CD8-positive, alpha-beta memory T cell (primary cell): ENCODE data around the gene SLC25A39. TPM values are rescaled to one million over a fixed set of nuclear protein-coding genes. Genes with fewer than 3 reads are reported as not detected.
"Not testable (repeated sequence)": the region's sequence is repeated elsewhere in the genome, so short reads cannot be mapped to it uniquely, and the experiment has no call there.

Source experiments
- CTCF ChIA-PET: fragments of 350-600 bp; sonication (Branson Sonifier 250); formaldehyde crosslinking; loops from one replicate; lab custom pipeline; 2021; ENCODE audit warnings: antibody characterized with exemption; lab: Charles Lee
- POLR2A ChIA-PET: fragments of 350-600 bp; sonication (Branson Sonifier 250); formaldehyde crosslinking; loops from one replicate; lab custom pipeline; 2021; ENCODE audit warnings: antibody characterized with exemption; lab: Charles Lee
- DNase-seq, 5 donors: peaks; one replicate each; pipeline versions ENCODE4 v3.0.0 to v3.0.0-alpha.2; 2020 to 2022; ENCODE audit warnings: mixed read lengths in 1 of 5
- H3K27ac ChIP-seq: one replicate; pipeline ENCODE4 v1.7.0; 2013; ENCODE audit warnings: low read depth, mild to moderate bottlenecking, low read length, moderate library complexity
- H3K27me3 ChIP-seq: 2 replicates; pipeline ENCODE4 v1.7.0; 2013; ENCODE audit warnings: low read length, mild to moderate bottlenecking; ENCODE audit not compliant: insufficient read depth, poor library complexity, severe bottlenecking
- H3K36me3 ChIP-seq: 2 replicates; pipeline ENCODE4 v1.7.0; 2013; ENCODE audit warnings: mild to moderate bottlenecking, low read length, moderate library complexity; ENCODE audit not compliant: insufficient read depth
- H3K4me1 ChIP-seq: 2 replicates; pipeline ENCODE4 v1.7.0; 2013; ENCODE audit warnings: mild to moderate bottlenecking, low read length, moderate library complexity; ENCODE audit not compliant: insufficient read depth
- H3K4me3 ChIP-seq: 2 replicates; pipeline ENCODE4 v1.7.0; 2013; ENCODE audit warnings: mild to moderate bottlenecking, low read length
- H3K9me3 ChIP-seq: 2 replicates; pipeline ENCODE4 v1.7.0; 2013; ENCODE audit warnings: mild to moderate bottlenecking, low read length
- H3K27ac Mint-ChIP-seq, 8 donors: one replicate each; pipeline ENCODE4 v1.8.0; 2020 to 2021; ENCODE audit warnings: mixed read lengths in 8 of 8, mild to moderate bottlenecking in 6 of 8, inconsistent platforms in 3 of 8, moderate library complexity in 3 of 8
- H3K27me3 Mint-ChIP-seq, 2 donors: one replicate each; pipeline ENCODE4 v1.8.0; 2020 to 2021; ENCODE audit warnings: mixed read lengths in 2 of 2, mild to moderate bottlenecking in 1 of 2, moderate library complexity in 1 of 2
- H3K36me3 Mint-ChIP-seq, 3 donors: one replicate each; pipeline ENCODE4 v1.8.0; 2020 to 2021; ENCODE audit warnings: mixed read lengths in 3 of 3, inconsistent platforms in 1 of 3, mild to moderate bottlenecking in 1 of 3
- H3K4me1 Mint-ChIP-seq, 3 donors: one replicate each; pipeline ENCODE4 v1.8.0; 2020 to 2021; ENCODE audit warnings: mixed read lengths in 3 of 3, inconsistent platforms in 1 of 3, mild to moderate bottlenecking in 1 of 3
- H3K4me3 Mint-ChIP-seq, 7 donors: one replicate each; pipeline ENCODE4 v1.8.0; 2020 to 2021; ENCODE audit warnings: mixed read lengths in 7 of 7, mild to moderate bottlenecking in 6 of 7, moderate library complexity in 4 of 7, inconsistent platforms in 2 of 7
- H3K9me3 Mint-ChIP-seq, 5 donors: one replicate each; pipeline ENCODE4 v1.8.0; 2020 to 2022; ENCODE audit warnings: mixed read lengths in 5 of 5, mild to moderate bottlenecking in 3 of 5, moderate library complexity in 2 of 5, inconsistent platforms in 1 of 5
- polyA plus RNA-seq: library from polyadenylated mRNA; unstranded; fragments of 300-500 nt; fragmentation: Illumina TruSeq; gene quantifications from one replicate; pipeline ENCODE4 v1.2.3, GENCODE V29; 2021
- total RNA-seq, 2 experiments: library from RNA; stranded (reverse); gene quantifications; one replicate each; pipeline ENCODE4 v1.2.3, GENCODE V29; 2021

Gene SLC25A39
- total and polyA plus RNA-seq, 3 experiments from 2014 or later: 133 to 174 (median 159) TPM

DNA sequence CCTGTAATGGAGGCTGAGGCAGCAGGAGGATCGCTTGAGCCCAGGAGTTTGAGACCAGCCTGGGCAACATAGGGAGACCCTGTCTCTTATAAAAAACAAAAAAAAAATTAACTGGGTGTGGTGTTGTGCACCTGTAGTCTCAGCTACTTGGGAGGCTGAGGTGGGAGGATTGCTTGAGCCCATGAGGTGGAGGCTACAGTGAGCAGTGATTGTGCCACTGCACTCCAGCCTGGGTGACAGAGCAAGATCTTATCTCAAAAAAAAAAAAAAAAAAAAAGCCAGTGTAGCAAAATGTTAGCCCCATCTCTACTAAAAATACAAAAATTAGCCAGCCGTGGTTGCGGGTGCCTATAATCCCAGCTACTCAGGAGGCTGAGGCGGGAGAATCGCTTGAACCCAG is 5.6 kb upstream of the SLC25A39 start:
- not testable (repeated sequence) for H3K27me3 Mint-ChIP-seq, H3K4me3 Mint-ChIP-seq, H3K4me3 ChIP-seq, DNase-seq, H3K4me1 ChIP-seq, H3K36me3 Mint-ChIP-seq, H3K27ac ChIP-seq, H3K9me3 ChIP-seq, H3K36me3 ChIP-seq, H3K27ac Mint-ChIP-seq, H3K9me3 Mint-ChIP-seq, H3K27me3 ChIP-seq
- POLR2A ChIA-PET: interaction anchor here (1.1 to 1.7 kb wide), 4 partner anchors 108 to 120 kb away, joined by 3 to 5 read pairs (median 4); partner anchors contain the start of gene UBTF
- H3K4me1 Mint-ChIP-seq: peaks cover 20 to 22% (median 21%) of the 10 kb centered on the region in 3 donors
- CTCF ChIA-PET: interaction anchor here (0.6 to 4.6 kb wide), 19 partner anchors 10 to 205 kb away, joined by 3 to 100 read pairs (median 4); partner anchors contain the start of genes GRN, RUNDC3A and UBTF

DNA sequence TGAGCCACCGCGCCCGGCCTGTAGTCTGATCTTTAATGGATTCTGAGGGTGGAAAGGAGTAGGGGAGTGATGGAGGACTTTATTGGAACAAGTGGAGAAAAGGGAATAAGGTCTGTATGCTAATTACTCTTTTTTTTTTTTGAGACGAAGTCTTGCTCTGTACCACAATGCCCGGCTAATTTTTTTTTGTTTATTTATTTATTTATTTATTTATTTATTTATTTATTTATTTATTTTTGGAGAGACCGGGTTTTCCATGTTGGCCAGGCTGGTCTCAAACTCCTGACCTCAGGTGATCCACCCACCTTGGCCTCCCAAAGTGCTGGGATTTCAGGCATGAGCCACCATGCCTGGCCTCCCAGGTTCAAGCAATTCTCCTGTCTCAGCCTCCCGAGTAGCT is 4.9 kb upstream of the SLC25A39 start:
- peaks cover 22 to 24% (median 23%) of the 10 kb centered on the region in 3 donors for H3K4me1 Mint-ChIP-seq
- not testable (repeated sequence) for H3K9me3 ChIP-seq, H3K4me3 ChIP-seq, H3K27me3 ChIP-seq, H3K36me3 ChIP-seq, H3K27me3 Mint-ChIP-seq, H3K4me1 ChIP-seq, H3K27ac ChIP-seq, H3K4me3 Mint-ChIP-seq, H3K9me3 Mint-ChIP-seq, DNase-seq, H3K27ac Mint-ChIP-seq
- CTCF ChIA-PET: interaction anchor here (1.4 to 4.6 kb wide), 7 partner anchors 9 to 128 kb away, joined by 3 to 100 read pairs (median 8); partner anchors contain the start of gene GRN
- peaks cover 0 to 12% (median 0%) of the 10 kb centered on the region in 3 donors for H3K36me3 Mint-ChIP-seq
- POLR2A ChIA-PET: interaction anchor here (1.7 kb wide), 1 partner anchor 110 kb away, joined by 4 read pairs; the partner anchor contains the start of gene UBTF

DNA sequence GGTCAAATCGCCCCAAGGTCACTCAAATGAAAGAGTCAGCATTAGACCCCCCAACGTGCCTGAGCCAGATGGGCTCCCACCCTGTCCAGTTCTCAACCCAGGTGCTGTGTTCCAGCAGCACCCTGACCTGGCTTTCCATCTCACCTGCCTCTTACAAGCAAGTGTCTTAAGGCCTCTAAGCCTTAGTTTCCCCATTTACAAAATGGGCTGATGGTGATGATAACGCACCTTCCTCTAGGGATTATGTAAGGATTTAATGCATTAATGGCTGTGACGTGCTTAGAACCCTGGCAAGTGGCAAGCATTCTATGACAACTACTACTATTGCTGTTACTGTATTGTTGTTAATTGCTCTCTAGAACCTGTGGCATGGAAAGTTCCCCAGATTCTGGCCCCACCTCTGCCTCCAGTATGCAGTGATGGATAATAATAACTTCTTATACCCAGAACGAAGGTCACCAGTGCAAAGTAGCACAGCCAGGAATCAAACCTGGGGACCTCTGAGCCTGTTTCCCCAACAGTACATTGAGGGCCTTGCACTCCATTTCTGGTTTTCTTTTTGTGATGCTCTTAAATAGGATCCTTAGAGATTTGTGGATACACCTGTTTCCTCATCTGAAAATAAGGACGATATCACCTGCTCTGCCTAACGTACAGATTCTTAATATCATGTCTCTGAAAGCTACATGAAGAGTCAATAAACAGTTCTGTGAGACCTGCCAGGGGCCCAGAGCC is 3.3 kb upstream of the SLC25A39 start:
- Histone ChIP-seq H3K27ac (no peak overlapping the region), H3K9me3 (no peaks in the 10 kb centered on the region), H3K27me3 (no peaks in the 10 kb centered on the region), H3K36me3 (no peaks in the 10 kb centered on the region), H3K4me3 (no peak overlapping the region), H3K4me1 (peaks cover 21% of the 10 kb centered on the region)
- peaks cover 30 to 32% (median 31%) of the 10 kb centered on the region in 3 donors for H3K4me1 Mint-ChIP-seq
- peaks cover 0 to 2% of the 10 kb centered on the region in 2 donors for H3K27me3 Mint-ChIP-seq
- H3K4me3 Mint-ChIP-seq: peak overlapping the region in 5 of 7 donors; percentile 45 to 98 (median 57)
- no peaks in the 10 kb centered on the region for H3K9me3 Mint-ChIP-seq
- H3K27ac Mint-ChIP-seq: peak overlapping the region in 3 of 8 donors; percentile 26 to 85 (median 85)
- peaks cover 0 to 12% (median 0%) of the 10 kb centered on the region in 3 donors for H3K36me3 Mint-ChIP-seq
- ChIA-PET POLR2A (interaction anchor here (0.9 to 4.6 kb wide), 5 partner anchors 18 to 128 kb away, joined by 3 to 41 read pairs (median 23); partner anchors contain the start of genes ATXN7L3, GRN and UBTF), CTCF (interaction anchor here (1.0 to 4.3 kb wide), 5 partner anchors 17 to 124 kb away, joined by 5 to 50 read pairs (median 8); partner anchors contain the start of genes GRN and UBTF)
- no peak for DNase-seq

DNA sequence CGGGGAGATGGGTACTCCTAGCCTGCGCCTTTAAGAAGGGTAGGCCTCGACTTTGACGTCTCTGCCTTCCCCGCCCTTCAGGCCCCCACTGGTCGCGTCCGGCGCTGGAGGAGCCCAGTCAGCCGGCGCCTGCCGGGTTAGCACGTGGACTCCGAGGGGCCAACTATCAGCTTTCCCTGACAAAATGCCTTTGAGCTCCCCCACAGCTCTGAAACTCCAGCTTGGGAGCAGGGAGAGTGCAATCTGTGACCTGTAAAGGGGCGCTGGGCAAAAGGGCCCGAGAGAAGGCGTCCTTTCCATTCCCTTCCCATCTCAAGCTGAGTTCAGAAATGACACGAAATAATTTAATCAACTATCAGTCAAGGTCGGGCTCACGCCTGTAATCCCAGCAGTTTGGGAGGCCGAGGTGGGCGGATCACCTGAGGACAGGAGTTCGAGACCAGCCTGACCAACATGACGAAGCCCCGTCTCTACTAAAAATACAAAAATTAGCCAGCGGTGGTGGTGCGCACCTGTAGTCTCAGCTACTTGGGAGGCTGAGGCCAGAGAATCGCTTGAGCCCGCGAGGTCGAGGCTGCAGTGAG is 2.3 kb upstream of the SLC25A39 start:
- Histone ChIP-seq H3K4me3 (peak overlapping the region; percentile 38), H3K9me3 (no peaks in the 10 kb centered on the region), H3K36me3 (no peaks in the 10 kb centered on the region), H3K27me3 (no peaks in the 10 kb centered on the region), H3K4me1 (peaks cover 21% of the 10 kb centered on the region), H3K27ac (no peak overlapping the region)
- Mint-ChIP-seq H3K9me3 (no peaks in the 10 kb centered on the region), H3K27ac (peak overlapping the region; percentile 61 to 99 (median 86)), H3K4me3 (peak overlapping the region; percentile 51 to 98 (median 76)), H3K27me3 (peaks cover 0 to 2% of the 10 kb centered on the region in 2 donors), H3K36me3 (peaks cover 0 to 19% (median 0%) of the 10 kb centered on the region in 3 donors), H3K4me1 (peaks cover 32 to 36% (median 35%) of the 10 kb centered on the region in 3 donors)
- POLR2A ChIA-PET: interaction anchor here (0.5 to 4.6 kb wide), 18 partner anchors 10 to 257 kb away, joined by 3 to 41 read pairs (median 6); partner anchors contain the start of genes ATXN7L3, GRN, HDAC5 and RUNDC3A
- DNase-seq: peak; percentile 90 to 98 (median 93)
- CTCF ChIA-PET: interaction anchor here (0.7 to 4.3 kb wide), 7 partner anchors 18 to 123 kb away, joined by 4 to 50 read pairs (median 7); partner anchors contain the start of genes GRN and UBTF

DNA sequence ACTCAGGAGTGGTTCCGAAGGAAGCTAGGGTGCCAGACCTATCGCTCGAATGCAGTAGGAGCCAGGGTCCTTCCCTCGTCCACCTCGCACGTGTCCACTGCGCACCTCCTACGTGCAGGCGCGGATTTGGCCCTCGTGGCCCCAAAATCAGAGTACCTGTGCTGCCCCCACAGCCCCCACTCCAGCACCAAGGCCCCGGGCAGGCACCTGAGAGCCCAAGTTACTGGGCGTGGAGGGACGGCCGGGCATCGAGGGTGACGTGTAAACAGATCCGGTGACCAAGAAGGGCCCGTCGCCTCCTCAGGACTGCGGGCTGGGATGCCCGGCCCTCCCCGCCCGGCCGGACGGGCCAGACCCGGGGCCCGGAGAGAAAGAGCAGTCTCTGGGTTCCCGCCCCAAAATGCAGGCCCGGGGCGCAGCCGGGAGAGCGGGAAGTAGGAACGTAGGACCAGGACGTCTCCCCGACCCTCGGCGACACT is 492 bp downstream of the SLC25A39 start:
- DNase-seq: peak in 1 of 5 donors; percentile 51
- CTCF ChIA-PET: interaction anchor here (1.0 to 4.3 kb wide), 4 partner anchors 21 to 114 kb away, joined by 3 to 50 read pairs (median 8); partner anchors contain the start of genes GRN and UBTF
- H3K27me3 Mint-ChIP-seq: peaks cover 0 to 2% of the 10 kb centered on the region in 2 donors
- H3K27me3 ChIP-seq: no peaks in the 10 kb centered on the region
- H3K27ac ChIP-seq: peak overlapping the region; percentile 93
- H3K4me3 ChIP-seq: peak overlapping the region; percentile 94
- peak overlapping the region; percentile 75 to 97 (median 79) for H3K4me3 Mint-ChIP-seq
- no peaks in the 10 kb centered on the region for H3K9me3 Mint-ChIP-seq
- H3K4me1 ChIP-seq: peaks cover 21% of the 10 kb centered on the region
- H3K27ac Mint-ChIP-seq: peak overlapping the region in 5 of 8 donors; percentile 45 to 88 (median 53)
- H3K36me3 ChIP-seq: no peaks in the 10 kb centered on the region
- peaks cover 3 to 46% (median 4%) of the 10 kb centered on the region in 3 donors for H3K36me3 Mint-ChIP-seq
- peaks cover 26 to 31% (median 30%) of the 10 kb centered on the region in 3 donors for H3K4me1 Mint-ChIP-seq
- POLR2A ChIA-PET: interaction anchor here (2.2 to 4.6 kb wide), 4 partner anchors 103 to 113 kb away, joined by 10 to 41 read pairs (median 21); partner anchors contain the start of gene UBTF
- no peaks in the 10 kb centered on the region for H3K9me3 ChIP-seq

DNA sequence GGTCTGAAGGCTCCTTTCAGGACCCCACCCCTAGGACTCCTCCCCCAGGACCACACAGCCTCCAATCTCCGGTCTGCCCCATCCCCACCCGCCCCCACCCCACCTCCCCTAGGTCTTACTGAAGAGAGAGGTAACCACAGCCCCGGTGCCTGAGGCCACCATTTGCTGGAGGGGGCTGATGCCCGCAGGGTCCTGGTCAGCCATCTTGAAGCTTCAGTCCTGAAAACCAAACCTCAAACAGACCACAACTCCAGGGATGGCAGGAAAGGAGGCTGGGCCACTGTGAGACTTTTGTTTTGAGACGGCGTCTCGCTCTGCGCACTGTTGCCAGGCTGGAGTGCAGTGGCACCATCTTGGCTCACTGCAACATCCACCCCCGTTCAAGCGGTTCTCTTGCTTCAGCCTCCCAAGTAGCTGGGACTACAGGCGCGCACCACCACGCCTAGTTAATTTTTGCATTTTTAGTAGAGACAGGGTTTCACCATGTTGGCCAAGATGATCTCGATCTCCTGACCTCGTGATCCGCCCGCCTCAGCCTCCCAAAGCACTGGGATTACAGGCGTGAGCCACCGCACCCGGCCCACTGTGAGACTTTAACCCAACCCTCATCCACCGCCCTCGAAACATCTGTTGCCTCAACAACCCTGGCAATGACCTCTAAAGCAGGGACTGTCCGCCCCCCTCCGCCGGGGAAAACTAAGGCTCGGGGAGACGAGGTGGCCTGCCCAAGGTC is 1.1 kb downstream of the SLC25A39 start:
- no peak for DNase-seq

More for the DNA sequence above, 1.1 kb downstream of the SLC25A39 start:
- Mint-ChIP-seq H3K9me3 (no peaks in the 10 kb centered on the region), H3K36me3 (peaks cover 3 to 46% (median 4%) of the 10 kb centered on the region in 3 donors), H3K4me3 (peak overlapping the region; percentile 75 to 97 (median 79)), H3K4me1 (peaks cover 26 to 31% (median 30%) of the 10 kb centered on the region in 3 donors), H3K27ac (peak overlapping the region in 5 of 8 donors; percentile 45 to 88 (median 53)), H3K27me3 (peaks cover 0 to 3% of the 10 kb centered on the region in 2 donors)
- ChIA-PET CTCF (interaction anchor here (4.3 kb wide), 1 partner anchor 113 kb away, joined by 50 read pairs; no protein-coding TSS in a partner anchor), POLR2A (interaction anchor here (2.2 to 4.6 kb wide), 4 partner anchors 102 to 113 kb away, joined by 10 to 41 read pairs (median 21); partner anchors contain the start of gene UBTF)
- Histone ChIP-seq H3K27me3 (no peaks in the 10 kb centered on the region), H3K4me1 (peaks cover 21% of the 10 kb centered on the region), H3K9me3 (no peaks in the 10 kb centered on the region), H3K36me3 (no peaks in the 10 kb centered on the region), H3K27ac (peak overlapping the region; percentile 93), H3K4me3 (peak overlapping the region; percentile 94)
